Skeletal muscle satellite cell (primary cell): ENCODE measurements around the gene LSM14B.

Experiments used
- H3K27me3 ChIP-seq: 2 replicates; pipeline ENCODE4 v1.7.0; 2013; ENCODE audit warnings: low read length; ENCODE audit not compliant: control insufficient read depth, insufficient read depth
- H3K36me3 ChIP-seq: 2 replicates; pipeline ENCODE4 v1.7.0; 2013; ENCODE audit warnings: mild to moderate bottlenecking, control low read depth, low read length; ENCODE audit not compliant: insufficient read depth
- H3K4me1 ChIP-seq: 2 replicates; pipeline ENCODE4 v1.7.0; 2013; ENCODE audit warnings: low read length; ENCODE audit not compliant: control insufficient read depth, insufficient read depth
- H3K4me2 ChIP-seq: 2 replicates; pipeline ENCODE4 v1.7.0; 2013; ENCODE audit warnings: mild to moderate bottlenecking, low read length
- H3K4me3 ChIP-seq: 2 replicates; pipeline ENCODE4 v1.7.0; 2013; ENCODE audit warnings: low read length
- H3K9ac ChIP-seq: 2 replicates; pipeline ENCODE4 v1.7.0; 2013; ENCODE audit warnings: mild to moderate bottlenecking, low read depth, low read length, moderate library complexity
- H3K9me3 ChIP-seq: replicated peaks from 2 replicates; pipeline ENCODE4 v1.7.0; 2013; ENCODE audit warnings: mild to moderate bottlenecking, control low read depth, low read length

Gene LSM14B

GRCh38 chr20:62155428-62156253, 33.4 kb downstream of the LSM14B start:
- Histone ChIP-seq H3K36me3 (peaks cover 23% of the 10 kb centered on the region), H3K27me3 (no peaks in the 10 kb centered on the region), H3K4me3 (no peak overlapping the region), H3K4me2 (no peak overlapping the region), H3K9ac (no peak overlapping the region), H3K9me3 (no peaks in the 10 kb centered on the region), H3K4me1 (peaks cover 23% of the 10 kb centered on the region)

GRCh38 chr20:62156254-62156556, 33.9 kb downstream of the LSM14B start:
- Histone ChIP-seq H3K4me2 (no peak overlapping the region), H3K4me3 (no peak overlapping the region), H3K36me3 (peaks cover 23% of the 10 kb centered on the region), H3K4me1 (peaks cover 28% of the 10 kb centered on the region), H3K9ac (no peak overlapping the region), H3K9me3 (no peaks in the 10 kb centered on the region), H3K27me3 (no peaks in the 10 kb centered on the region)

- H3K4me1 ChIP-seq: peaks cover 34% of the 10 kb centered on the region
- no peak overlapping the region for H3K4me3 ChIP-seq
Observed at GRCh38 chr20:62156592-62157386, 34.5 kb downstream of the LSM14B start.

GRCh38 chr20:62157387-62158087, 35.3 kb downstream of the LSM14B start:
- Histone ChIP-seq H3K4me1 (peaks cover 37% of the 10 kb centered on the region), H3K4me2 (no peak overlapping the region), H3K36me3 (peaks cover 30% of the 10 kb centered on the region), H3K9me3 (no peaks in the 10 kb centered on the region), H3K9ac (no peak overlapping the region), H3K4me3 (no peak overlapping the region), H3K27me3 (no peaks in the 10 kb centered on the region)

More at GRCh38 chr20:62156592-62157386, 34.5 kb downstream of the LSM14B start:
- Histone ChIP-seq H3K36me3 (peaks cover 28% of the 10 kb centered on the region), H3K27me3 (no peaks in the 10 kb centered on the region), H3K9me3 (no peaks in the 10 kb centered on the region), H3K4me2 (no peak overlapping the region), H3K9ac (no peak overlapping the region)

- peaks cover 37% of the 10 kb centered on the region for H3K4me1 ChIP-seq
- H3K27me3 ChIP-seq: no peaks in the 10 kb centered on the region
- H3K36me3 ChIP-seq: peaks cover 32% of the 10 kb centered on the region
- no peaks in the 10 kb centered on the region for H3K9me3 ChIP-seq
- no peak overlapping the region for H3K4me3 ChIP-seq
- no peak overlapping the region for H3K9ac ChIP-seq
- H3K4me2 ChIP-seq: no peak overlapping the region
Observed at GRCh38 chr20:62158088-62158400, 35.8 kb downstream of the LSM14B start.

- H3K4me2 ChIP-seq: no peak overlapping the region
- peaks cover 31% of the 10 kb centered on the region for H3K36me3 ChIP-seq
- no peak overlapping the region for H3K4me3 ChIP-seq
- H3K27me3 ChIP-seq: no peaks in the 10 kb centered on the region
- H3K9me3 ChIP-seq: no peaks in the 10 kb centered on the region
- H3K9ac ChIP-seq: no peak overlapping the region
- H3K4me1 ChIP-seq: peaks cover 37% of the 10 kb centered on the region
Observed at GRCh38 chr20:62158541-62158940, 36.3 kb downstream of the LSM14B start.

GRCh38 chr20:62159052-62159451, 36.8 kb downstream of the LSM14B start:
- Histone ChIP-seq H3K9ac (no peak overlapping the region), H3K36me3 (peaks cover 29% of the 10 kb centered on the region), H3K4me1 (peaks cover 37% of the 10 kb centered on the region)

GRCh38 chr20:62159839-62160238, 37.6 kb downstream of the LSM14B start:
- Histone ChIP-seq H3K36me3 (peaks cover 32% of the 10 kb centered on the region), H3K9me3 (no peaks in the 10 kb centered on the region), H3K4me2 (no peak overlapping the region), H3K4me1 (peaks cover 37% of the 10 kb centered on the region), H3K27me3 (no peaks in the 10 kb centered on the region), H3K9ac (no peak overlapping the region), H3K4me3 (no peak overlapping the region)

More at GRCh38 chr20:62159052-62159451, 36.8 kb downstream of the LSM14B start:
- Histone ChIP-seq H3K27me3 (no peaks in the 10 kb centered on the region), H3K4me3 (no peak overlapping the region), H3K4me2 (no peak overlapping the region), H3K9me3 (no peaks in the 10 kb centered on the region)

GRCh38 chr20:62160253-62160652, 38.0 kb downstream of the LSM14B start:
- no peak overlapping the region for H3K4me3 ChIP-seq
- H3K9me3 ChIP-seq: no peaks in the 10 kb centered on the region
- H3K36me3 ChIP-seq: peaks cover 36% of the 10 kb centered on the region
- H3K9ac ChIP-seq: no peak overlapping the region
- H3K27me3 ChIP-seq: no peaks in the 10 kb centered on the region
- peaks cover 36% of the 10 kb centered on the region for H3K4me1 ChIP-seq
- H3K4me2 ChIP-seq: no peak overlapping the region

- H3K4me1 ChIP-seq: peaks cover 31% of the 10 kb centered on the region
- H3K4me2 ChIP-seq: peak overlapping the region; percentile 76
- no peak overlapping the region for H3K9ac ChIP-seq
- no peaks in the 10 kb centered on the region for H3K27me3 ChIP-seq
- no peaks in the 10 kb centered on the region for H3K9me3 ChIP-seq
- H3K36me3 ChIP-seq: peaks cover 41% of the 10 kb centered on the region
- peak overlapping the region; percentile 22 for H3K4me3 ChIP-seq
Observed at GRCh38 chr20:62160876-62161275, 38.6 kb downstream of the LSM14B start.

- no peaks in the 10 kb centered on the region for H3K9me3 ChIP-seq
- peak overlapping the region; percentile 22 for H3K4me3 ChIP-seq
- H3K4me2 ChIP-seq: peak overlapping the region; percentile 76
- H3K27me3 ChIP-seq: no peaks in the 10 kb centered on the region
- H3K9ac ChIP-seq: no peak overlapping the region
- H3K36me3 ChIP-seq: peaks cover 42% of the 10 kb centered on the region
- peaks cover 31% of the 10 kb centered on the region for H3K4me1 ChIP-seq
Observed at GRCh38 chr20:62161347-62161746, 39.1 kb downstream of the LSM14B start.
